Measurements from ENCODE around the gene ZBTB20.

- no peak for TF ChIP-seq POLR2A (IDR thresholded peaks at IDR 0.05)
- peak; percentile 64 to 77 (median 71) for TF ChIP-seq CTCF (IDR thresholded peaks at IDR 0.05)
Observed at GRCh38 chr3:115092220-115092791, 54.8 kb downstream of the ZBTB20 start.
